Measurements from ENCODE around the gene FERD3L. TPM values are rescaled to one million over a fixed set of nuclear protein-coding genes. Genes with fewer than 3 reads are reported as not detected.

Gene FERD3L
- total RNA-seq (ENCODE audit: low replicate concordance) = not detected in 2 replicates

GRCh38 chr7:19144661-19145433, at the start of gene FERD3L:
TSS of gene FERD3L (minus strand) at chr7:19145421. CDS start at chr7:19145362, 59 bp downstream.

DNA sequence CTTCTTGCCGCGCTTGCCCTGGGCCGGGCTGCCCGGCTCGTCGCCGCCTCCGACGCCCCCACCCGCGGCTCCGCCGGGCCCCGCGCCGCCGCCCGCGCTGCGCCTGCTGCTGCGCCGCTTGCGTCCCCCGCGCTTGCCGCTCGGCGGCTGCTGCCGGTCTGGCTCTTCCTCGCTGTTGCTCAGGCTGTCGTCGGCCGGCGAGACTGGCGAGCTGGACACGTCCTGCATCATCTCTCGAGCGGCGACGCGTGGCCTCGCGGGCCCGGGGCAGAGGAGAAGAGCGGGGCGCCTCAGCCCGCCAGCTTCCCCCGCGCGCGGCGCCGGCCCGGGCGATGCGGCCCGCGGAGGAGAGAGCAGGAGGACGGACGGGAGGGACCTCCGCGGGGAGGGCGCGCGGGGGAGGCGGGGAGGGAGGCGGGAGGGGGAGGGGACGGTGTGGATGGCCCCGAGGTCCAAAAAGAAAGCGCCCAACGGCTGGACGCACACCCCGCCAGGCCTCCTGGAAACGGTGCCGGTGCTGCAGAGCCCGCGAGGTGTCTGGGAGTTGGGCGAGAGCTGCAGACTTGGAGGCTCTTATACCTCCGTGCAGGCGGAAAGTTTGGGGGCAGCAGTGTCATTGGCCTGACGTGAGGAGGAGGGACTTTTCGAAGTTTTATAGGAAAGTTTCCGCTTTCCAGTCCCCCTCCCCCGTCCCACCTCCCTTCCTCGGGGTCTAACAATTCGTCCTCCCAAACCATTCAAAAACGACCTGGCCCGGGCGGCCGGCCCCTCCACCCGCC, 27.9 kb downstream of the FERD3L start, which contains the start of gene TWIST1:
TWIST1 (minus strand) TSS at position 546 of the 779 bp plus-strand sequence; CDS start at position 231, 315 bp downstream.

Other genes with a start within 250 kb of the FERD3L start
- 31.1 and 267 TPM in 2 replicates for gene TWIST1, start 27.8 kb downstream of the FERD3L start, total RNA-seq (ENCODE audit: low replicate concordance)

All from smooth muscle cell of the coronary artery (primary cell).